SU-DHL-6 (cell line): ENCODE data around the gene UBLCP1.
"Not testable (repeated sequence)": the region's sequence is repeated elsewhere in the genome, so short reads cannot be mapped to it uniquely, and the experiment has no call there.

Experiments
- H2AFZ ChIP-seq: fragments of 200-600 bp; sonication (generic); 2 replicates; pipeline ENCODE4 v1.6.1; 2014; ENCODE audit warnings: low read depth, mild to moderate bottlenecking, moderate library complexity, mixed read lengths, antibody characterized with exemption, low read length; ENCODE audit not compliant: severe bottlenecking
- H3F3A ChIP-seq: fragments of 200-600 bp; shearing (Covaris generic); 2 replicates; pipeline ENCODE4 v1.6.0; 2016; ENCODE audit warnings: antibody characterized with exemption, mild to moderate bottlenecking; ENCODE audit not compliant: insufficient read depth
- H3K27ac ChIP-seq: fragments of 200-600 bp; sonication (generic); 2 replicates; pipeline ENCODE4 v1.5.1; 2016; ENCODE audit warnings: low read depth, mild to moderate bottlenecking, low read length, moderate library complexity, mixed read lengths
- H3K27me3 ChIP-seq: fragments of 200-600 bp; sonication (generic), shearing (Covaris generic); 2 replicates; pipeline ENCODE4 v1.6.0; 2014; ENCODE audit warnings: mild to moderate bottlenecking, low read length
- H3K36me3 ChIP-seq: fragments of 200-600 bp; sonication (generic); 2 replicates; pipeline ENCODE4 v1.6.1; 2014; ENCODE audit warnings: mild to moderate bottlenecking, low read length, mixed read lengths
- H3K4me2 ChIP-seq: fragments of 300-600, 200-600 bp; shearing (Covaris generic), sonication (generic); 2 replicates; pipeline ENCODE4 v1.6.0; 2014; ENCODE audit warnings: low read length, low read depth, mild to moderate bottlenecking; ENCODE audit not compliant: poor library complexity, severe bottlenecking
- H3K4me3 ChIP-seq: fragments of 200-600 bp; sonication (generic); 2 replicates; pipeline ENCODE4 v1.5.1; 2014; ENCODE audit warnings: antibody characterized with exemption, low read length, mild to moderate bottlenecking, mixed read lengths; ENCODE audit not compliant: insufficient read depth, poor library complexity, severe bottlenecking
- H3K79me2 ChIP-seq: fragments of 200-600 bp; sonication (generic); 2 replicates; pipeline ENCODE4 v1.6.1; 2014; ENCODE audit warnings: mild to moderate bottlenecking, low read length, moderate library complexity; ENCODE audit not compliant: insufficient read depth
- H3K9ac ChIP-seq: fragments of 200-600 bp; sonication (generic); 2 replicates; pipeline ENCODE4 v1.7.0; 2014; ENCODE audit warnings: mild to moderate bottlenecking, low read length
- H3K9me2 ChIP-seq: fragments of 200-600 bp; sonication (generic); replicated peaks from 2 replicates; pipeline ENCODE4 v1.6.1; 2014; ENCODE audit warnings: low read length; ENCODE audit not compliant: insufficient read depth
- H3K9me3 ChIP-seq: fragments of 200-600 bp; sonication (generic); 2 replicates; pipeline ENCODE4 v1.6.1; 2014; ENCODE audit warnings: low read length, mixed read lengths; ENCODE audit not compliant: insufficient read depth
- H4K20me1 ChIP-seq: fragments of 200-600 bp; sonication (generic); 2 replicates; pipeline ENCODE4 v1.6.1; 2014; ENCODE audit warnings: low read depth, mild to moderate bottlenecking, antibody characterized with exemption, low read length, moderate library complexity, mixed read lengths
- EZH2phosphoT487 ChIP-seq: fragments of 200-600 bp; sonication (generic), shearing (Covaris generic); conservative IDR thresholded peaks from 2 replicates; pipeline ENCODE4 v1.6.1; 2018; ENCODE audit warnings: mild to moderate bottlenecking, antibody characterized with exemption, low read length, moderate library complexity, mixed read lengths
- TF ChIP-seq, protein P1 (sequence below): fragments of 200-600 bp; sonication (generic); IDR thresholded peaks from one replicate; pipeline ENCODE4 v1.5.1; 2017; ENCODE audit warnings: antibody characterized with exemption, mild to moderate bottlenecking, low read length, moderate library complexity; ENCODE audit not compliant: insufficient read depth, poor library complexity, severe bottlenecking

UBLCP1 gene

DNA sequence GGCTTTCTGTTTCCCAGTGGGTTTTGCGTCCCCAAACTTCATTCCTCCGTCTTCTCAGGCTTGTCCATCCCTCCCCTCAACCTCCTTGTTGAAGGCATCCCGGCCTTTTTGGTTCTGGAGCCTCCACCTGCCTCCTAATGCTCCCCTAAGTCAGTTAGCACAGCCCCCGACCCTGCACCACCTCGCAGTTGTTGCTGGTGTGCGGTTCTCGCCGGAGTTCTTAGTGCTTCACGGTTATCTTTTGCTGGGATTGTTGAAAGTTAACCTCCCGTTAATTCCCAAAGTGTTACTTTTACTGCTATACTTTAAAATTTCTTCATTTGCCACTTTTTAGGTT is 447 bp downstream of the UBLCP1 start:
- Histone ChIP-seq H3K36me3 (no peaks in the 10 kb centered on the region), H3F3A (0 out of 2 replicates have a peak, but pooled peaks cover 7% of the 10 kb centered on the region), H3K4me3 (peak overlapping the region; percentile 84), H3K9ac (peak overlapping the region; percentile 81), H3K27me3 (no peaks in the 10 kb centered on the region), H3K27ac (no peak overlapping the region), H3K4me2 (peak overlapping the region; percentile 93), H3K9me2 (no peaks in the 10 kb centered on the region), H3K79me2 (peaks cover 19% of the 10 kb centered on the region), H4K20me1 (no peaks in the 10 kb centered on the region), H3K9me3 (no peaks in the 10 kb centered on the region; the same call in 1 of the 2 replicates), H2AFZ (peak overlapping the region; percentile 93)
- no peak for TF ChIP-seq EZH2phosphoT487
- TF ChIP-seq, protein P1, sequence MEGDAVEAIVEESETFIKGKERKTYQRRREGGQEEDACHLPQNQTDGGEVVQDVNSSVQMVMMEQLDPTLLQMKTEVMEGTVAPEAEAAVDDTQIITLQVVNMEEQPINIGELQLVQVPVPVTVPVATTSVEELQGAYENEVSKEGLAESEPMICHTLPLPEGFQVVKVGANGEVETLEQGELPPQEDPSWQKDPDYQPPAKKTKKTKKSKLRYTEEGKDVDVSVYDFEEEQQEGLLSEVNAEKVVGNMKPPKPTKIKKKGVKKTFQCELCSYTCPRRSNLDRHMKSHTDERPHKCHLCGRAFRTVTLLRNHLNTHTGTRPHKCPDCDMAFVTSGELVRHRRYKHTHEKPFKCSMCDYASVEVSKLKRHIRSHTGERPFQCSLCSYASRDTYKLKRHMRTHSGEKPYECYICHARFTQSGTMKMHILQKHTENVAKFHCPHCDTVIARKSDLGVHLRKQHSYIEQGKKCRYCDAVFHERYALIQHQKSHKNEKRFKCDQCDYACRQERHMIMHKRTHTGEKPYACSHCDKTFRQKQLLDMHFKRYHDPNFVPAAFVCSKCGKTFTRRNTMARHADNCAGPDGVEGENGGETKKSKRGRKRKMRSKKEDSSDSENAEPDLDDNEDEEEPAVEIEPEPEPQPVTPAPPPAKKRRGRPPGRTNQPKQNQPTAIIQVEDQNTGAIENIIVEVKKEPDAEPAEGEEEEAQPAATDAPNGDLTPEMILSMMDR: no peak

DNA sequence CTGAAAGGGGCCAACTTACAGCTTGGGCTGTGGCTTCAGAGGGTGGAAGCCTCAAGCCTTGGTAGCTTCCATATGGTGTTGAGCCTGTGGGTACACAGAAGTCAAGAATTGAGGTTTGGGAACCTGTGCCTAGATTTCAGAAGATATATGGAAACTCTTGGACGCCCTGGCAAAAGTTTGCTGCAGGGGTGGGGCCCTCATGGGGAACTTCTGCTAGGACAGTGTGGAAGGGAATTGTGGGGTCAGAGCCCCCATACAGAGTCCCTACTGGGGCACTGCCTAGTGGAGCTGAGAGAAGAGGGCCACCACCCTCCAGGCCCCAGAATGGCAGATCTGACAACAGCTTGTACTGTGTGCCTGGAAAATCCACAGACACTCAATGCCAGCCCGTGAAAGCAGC is 3.7 kb downstream of the UBLCP1 start:
- not testable (repeated sequence) for H3K4me3 ChIP-seq, H4K20me1 ChIP-seq, H3K9ac ChIP-seq, H3K27me3 ChIP-seq, H3F3A ChIP-seq, H3K27ac ChIP-seq, H3K9me2 ChIP-seq, H2AFZ ChIP-seq, H3K9me3 ChIP-seq, H3K4me2 ChIP-seq
- peaks cover 19% of the 10 kb centered on the region for H3K79me2 ChIP-seq
- peaks cover 17% of the 10 kb centered on the region; the same call in 1 of the 2 replicates for H3K36me3 ChIP-seq

DNA sequence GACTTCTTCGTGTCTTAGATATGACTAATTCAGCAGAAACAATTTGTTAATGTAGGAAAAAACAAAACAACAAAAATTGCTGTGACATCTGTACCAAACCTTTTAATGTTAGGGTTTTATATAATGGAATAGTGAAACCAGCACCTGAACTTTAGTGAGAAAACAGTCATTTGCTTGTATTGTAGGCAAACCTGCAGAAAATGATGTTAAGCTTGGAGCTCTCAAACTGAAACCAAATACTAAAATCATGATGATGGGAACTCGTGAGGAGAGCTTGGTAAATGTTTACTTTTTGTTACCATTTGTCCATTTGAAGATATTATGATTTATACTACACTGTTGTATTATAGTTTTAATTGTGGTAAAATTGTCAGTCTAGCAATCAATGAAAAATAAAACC is 6.6 kb downstream of the UBLCP1 start:
- no peaks in the 10 kb centered on the region for H3F3A ChIP-seq
- peaks cover 4% of the 10 kb centered on the region; the same call in 1 of the 2 replicates for H3K79me2 ChIP-seq
- no peaks in the 10 kb centered on the region for H4K20me1 ChIP-seq
- TF ChIP-seq, protein P1: no peak
- TF ChIP-seq EZH2phosphoT487: no peak
- no peak overlapping the region for H3K4me3 ChIP-seq
- H2AFZ ChIP-seq: no peak overlapping the region
- peaks cover 24% of the 10 kb centered on the region; the same call in 1 of the 2 replicates for H3K36me3 ChIP-seq
- no peak overlapping the region for H3K9ac ChIP-seq
- H3K27me3 ChIP-seq: no peaks in the 10 kb centered on the region
- no peak overlapping the region for H3K27ac ChIP-seq
- no peak overlapping the region for H3K4me2 ChIP-seq
- H3K9me2 ChIP-seq: no peaks in the 10 kb centered on the region
- no peaks in the 10 kb centered on the region; the same call in 1 of the 2 replicates for H3K9me3 ChIP-seq

DNA sequence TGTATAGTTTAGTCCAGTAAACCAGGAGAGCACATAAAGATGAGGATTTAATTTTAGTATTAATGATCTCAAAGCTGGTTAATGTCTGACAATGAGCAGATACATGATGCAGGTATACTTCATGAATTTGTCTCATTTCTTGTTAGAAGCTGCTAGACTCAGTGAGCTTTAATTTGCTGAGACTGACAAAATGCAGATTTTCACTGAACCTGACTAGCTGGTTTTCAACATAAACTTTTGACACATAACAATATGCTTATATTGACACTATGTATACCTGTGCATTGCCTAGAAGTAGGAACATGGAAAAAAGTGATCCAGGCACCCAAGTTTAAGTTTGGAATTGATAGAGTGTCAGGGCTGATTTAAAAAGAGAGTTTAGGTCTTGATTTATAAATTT is 10.8 kb downstream of the UBLCP1 start:
- no peaks in the 10 kb centered on the region for H3K27me3 ChIP-seq
- H3K79me2 ChIP-seq: no peaks in the 10 kb centered on the region
- no peaks in the 10 kb centered on the region for H4K20me1 ChIP-seq
- H3K27ac ChIP-seq: no peak overlapping the region
- H2AFZ ChIP-seq: no peak overlapping the region
- H3K9ac ChIP-seq: no peak overlapping the region
- no peak overlapping the region for H3K4me2 ChIP-seq
- TF ChIP-seq, protein P1: no peak
- TF ChIP-seq EZH2phosphoT487: no peak
- no peaks in the 10 kb centered on the region; the same call in 1 of the 2 replicates for H3F3A ChIP-seq
- peaks cover 27% of the 10 kb centered on the region; the same call in 1 of the 2 replicates for H3K36me3 ChIP-seq
- no peaks in the 10 kb centered on the region for H3K9me2 ChIP-seq
- H3K4me3 ChIP-seq: no peak overlapping the region
- no peaks in the 10 kb centered on the region for H3K9me3 ChIP-seq
